ENCODE measurements around the gene UTP3. TPM values are rescaled to one million over a fixed set of nuclear protein-coding genes. Genes with fewer than 3 reads are reported as not detected.

The UTP3 gene, protein sequence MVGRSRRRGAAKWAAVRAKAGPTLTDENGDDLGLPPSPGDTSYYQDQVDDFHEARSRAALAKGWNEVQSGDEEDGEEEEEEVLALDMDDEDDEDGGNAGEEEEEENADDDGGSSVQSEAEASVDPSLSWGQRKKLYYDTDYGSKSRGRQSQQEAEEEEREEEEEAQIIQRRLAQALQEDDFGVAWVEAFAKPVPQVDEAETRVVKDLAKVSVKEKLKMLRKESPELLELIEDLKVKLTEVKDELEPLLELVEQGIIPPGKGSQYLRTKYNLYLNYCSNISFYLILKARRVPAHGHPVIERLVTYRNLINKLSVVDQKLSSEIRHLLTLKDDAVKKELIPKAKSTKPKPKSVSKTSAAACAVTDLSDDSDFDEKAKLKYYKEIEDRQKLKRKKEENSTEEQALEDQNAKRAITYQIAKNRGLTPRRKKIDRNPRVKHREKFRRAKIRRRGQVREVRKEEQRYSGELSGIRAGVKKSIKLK
- total RNA-seq, result 15.4 and 22.6 TPM in 2 replicates

DNA sequence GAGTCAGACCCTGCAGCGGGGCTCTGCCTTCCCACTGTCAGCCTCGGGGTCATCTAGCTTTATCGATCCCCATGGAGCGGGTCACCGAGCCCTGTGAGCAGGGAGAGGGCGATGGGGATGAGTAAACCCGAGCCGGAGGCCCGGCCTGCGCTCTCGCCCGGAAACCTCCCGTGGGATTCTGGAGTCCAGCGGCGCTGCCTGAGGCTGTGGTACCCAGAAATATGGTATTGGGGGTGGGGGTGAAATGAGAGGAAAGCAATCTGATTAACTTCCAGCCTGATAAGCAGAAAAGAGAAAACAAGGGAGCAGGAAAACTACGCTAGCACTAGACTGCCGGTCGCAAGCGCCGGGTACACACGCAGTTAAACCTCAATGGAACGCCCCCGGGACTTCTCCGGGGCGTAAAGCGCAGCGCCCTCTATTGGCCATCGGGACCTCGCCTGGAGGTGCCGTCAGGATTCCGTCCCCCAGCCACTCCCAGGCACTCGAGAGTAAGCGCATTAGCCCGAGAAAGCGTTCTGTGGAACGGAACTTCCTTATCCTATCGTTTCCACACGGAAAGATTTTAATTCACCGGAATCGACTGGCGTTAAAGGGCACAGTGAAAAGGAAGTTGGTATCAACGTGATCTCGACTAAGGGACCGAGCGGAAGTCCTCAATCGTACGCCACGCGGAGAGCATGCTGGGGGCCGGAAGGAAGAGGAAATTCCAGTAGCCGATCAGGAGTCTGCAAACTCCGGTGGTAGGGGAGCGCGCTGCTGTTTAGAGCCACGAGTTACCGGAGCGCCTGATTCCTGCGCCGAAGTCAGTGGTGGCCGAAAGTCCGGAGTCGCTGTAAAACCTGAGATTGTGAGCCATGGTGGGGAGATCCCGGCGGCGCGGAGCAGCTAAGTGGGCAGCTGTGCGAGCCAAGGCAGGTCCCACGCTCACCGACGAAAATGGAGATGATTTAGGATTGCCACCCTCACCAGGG is at the start of gene UTP3:
TSS of gene UTP3 (plus strand) at position 712 of the 974 bp plus-strand sequence. CDS start at position 858, 146 bp downstream.

DNA sequence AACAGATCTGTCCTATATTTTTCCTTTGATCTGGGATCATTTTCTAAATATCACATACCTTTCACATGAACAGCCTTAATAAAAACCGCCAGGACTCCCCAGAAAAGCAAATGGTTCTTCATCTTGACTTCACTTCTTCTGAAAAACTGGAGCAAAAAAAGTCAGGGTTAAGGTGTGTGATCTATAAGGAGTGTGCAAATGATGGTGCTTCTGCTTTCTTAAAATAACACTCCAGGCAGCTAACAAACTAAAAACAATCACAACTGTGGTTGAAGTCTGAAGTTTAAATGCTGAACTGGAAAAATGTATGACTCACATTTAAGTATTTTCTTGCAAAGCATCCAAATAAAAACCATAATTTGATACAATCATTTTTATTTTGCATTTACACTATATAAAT is 22.0 kb upstream of the UTP3 start, which contains the start of gene JCHAIN:
TSS of gene JCHAIN (minus strand) at position 140 of the 400 bp plus-strand sequence. CDS start at position 122, 18 bp downstream.

DNA sequence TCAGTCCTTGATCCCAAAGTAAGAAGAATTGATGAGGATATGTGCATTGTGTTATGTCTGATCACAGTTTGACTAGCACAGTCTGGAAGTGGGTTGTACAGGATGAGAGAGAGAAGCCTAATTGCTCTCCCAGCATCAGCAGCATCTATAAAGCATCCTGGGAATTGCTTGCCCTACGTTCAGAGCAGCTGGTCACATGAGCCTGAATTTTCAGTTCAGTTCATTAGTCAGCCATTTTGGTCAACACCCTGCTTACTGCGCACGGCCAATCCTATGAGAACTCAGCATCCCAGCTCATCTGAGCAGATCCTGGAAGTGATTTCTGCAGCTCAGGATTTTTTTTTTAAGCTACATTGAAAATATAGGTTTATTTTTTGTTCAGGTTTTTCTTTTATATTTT is 33.4 kb downstream of the UTP3 start, which contains the start of gene RUFY3:
TSS of gene RUFY3 (plus strand) at position 218 of the 400 bp plus-strand sequence. CDS start 610 bp downstream, outside the sequence.

Other genes with a start within 250 kb of the UTP3 start
- gene MUC7, start 216.3 kb upstream of the UTP3 start, total RNA-seq, result not detected in 2 replicates
- not detected in 2 replicates for gene AMTN, start 170.0 kb upstream of the UTP3 start, total RNA-seq
- not detected in 2 replicates for gene AMBN, start 96.3 kb upstream of the UTP3 start, total RNA-seq
- gene ENAM, start 59.8 kb upstream of the UTP3 start, total RNA-seq, result not detected in 2 replicates
- gene JCHAIN, start 22.0 kb upstream of the UTP3 start, total RNA-seq, result 1.7 and 6.7 TPM in 2 replicates
- 71.4 and 86.5 TPM in 2 replicates for gene RUFY3, start 33.4 kb downstream of the UTP3 start, total RNA-seq
- 68.6 and 78.3 TPM in 2 replicates for gene GRSF1, start 151.4 kb downstream of the UTP3 start, total RNA-seq
- gene MOB1B, start 213.8 kb downstream of the UTP3 start, total RNA-seq, result 7.8 and 8.6 TPM in 2 replicates